GM23338 (cell line): ENCODE measurements around the gene WDSUB1.

Experiments used
- EZH2 ChIP-seq: fragments of 200-600 bp; sonication (generic); IDR thresholded peaks from one replicate; pipeline ENCODE4 v1.8.0; 2017; ENCODE audit warnings: antibody characterized with exemption, mild to moderate bottlenecking, low read depth; ENCODE audit not compliant: unreplicated experiment
- EZH2phosphoT487 ChIP-seq: fragments of 200-600 bp; sonication (generic); IDR thresholded peaks from one replicate; pipeline ENCODE4 v1.8.1; 2018; ENCODE audit warnings: antibody characterized with exemption; ENCODE audit not compliant: unreplicated experiment
- POLR2AphosphoS5 ChIP-seq: IDR thresholded peaks from 2 replicates; pipeline ENCODE4 v1.6.1; 2016; ENCODE audit warnings: antibody characterized with exemption, low read depth
- STAT1 ChIP-seq: IDR thresholded peaks from one replicate; pipeline ENCODE4 v1.6.1; 2016; ENCODE audit warnings: antibody characterized with exemption; ENCODE audit not compliant: unreplicated experiment
- ZNF114 ChIP-seq: fragments of 250-450 bp; sonication (Bioruptor Pico); IDR thresholded peaks from 2 replicates; pipeline ENCODE4 v1.5.0; 2020; ENCODE audit warnings: mild to moderate bottlenecking, moderate library complexity
- ZNF331 ChIP-seq: fragments of 250-450 bp; sonication (Bioruptor Pico); IDR thresholded peaks from 2 replicates; pipeline ENCODE4 v1.5.0; 2020; ENCODE audit warnings: low read depth, mild to moderate bottlenecking, moderate library complexity
- TF ChIP-seq, protein P1 (sequence below), 2 experiments: fragments of 200-600 bp in 1 of 2; sonication (generic) in 1 of 2; conservative IDR thresholded peaks; 2 replicates each; pipeline versions ENCODE4 v1.5.1 to v1.6.1; 2016 to 2017; ENCODE audit warnings: antibody characterized with exemption in 2 of 2, low read depth in 2 of 2, mild to moderate bottlenecking in 2 of 2, moderate library complexity in 1 of 2
- TF ChIP-seq, protein P2 (sequence below): IDR thresholded peaks from one replicate; pipeline ENCODE4 v1.6.1; 2018; ENCODE audit warnings: antibody characterized with exemption; ENCODE audit not compliant: unreplicated experiment
- TF ChIP-seq, protein P3 (sequence below): IDR thresholded peaks from 2 replicates; pipeline ENCODE4 v1.6.1; 2016; ENCODE audit warnings: antibody characterized with exemption

DNA sequence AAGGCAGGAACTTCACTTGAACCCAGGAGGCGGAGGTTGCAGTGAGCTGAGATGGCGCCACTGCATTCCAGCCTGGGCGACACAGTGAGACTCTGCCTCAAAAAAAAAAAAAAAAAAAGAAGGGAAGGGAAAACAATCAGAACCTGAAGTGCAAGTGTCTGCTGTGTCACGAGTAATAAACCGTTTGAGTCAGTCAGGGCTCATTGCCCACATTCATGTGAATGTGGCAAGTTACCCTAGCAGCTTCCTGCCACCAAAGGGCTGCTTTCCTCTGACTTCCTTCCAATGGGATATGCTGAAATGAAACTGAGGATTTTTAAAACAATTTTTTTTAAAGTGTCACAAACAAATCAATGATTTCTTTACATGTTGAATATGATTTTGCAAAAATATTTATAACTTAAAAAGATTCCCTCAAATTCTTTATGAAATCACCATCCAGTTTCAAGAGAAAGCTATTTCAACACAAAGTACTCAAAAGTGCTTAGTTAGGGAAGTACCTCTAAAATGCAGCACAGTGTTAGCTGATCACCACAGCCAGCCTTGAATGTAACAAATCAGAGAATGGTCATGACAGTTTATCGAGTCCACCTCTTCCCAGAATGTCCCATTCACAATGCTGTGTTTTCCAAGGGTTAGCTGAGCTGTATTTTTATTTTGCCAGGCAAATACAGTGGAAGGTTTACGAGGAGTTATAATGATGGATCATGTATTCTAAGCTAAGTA, 36.4 kb downstream of the WDSUB1 start:
- TF ChIP-seq, protein P1, sequence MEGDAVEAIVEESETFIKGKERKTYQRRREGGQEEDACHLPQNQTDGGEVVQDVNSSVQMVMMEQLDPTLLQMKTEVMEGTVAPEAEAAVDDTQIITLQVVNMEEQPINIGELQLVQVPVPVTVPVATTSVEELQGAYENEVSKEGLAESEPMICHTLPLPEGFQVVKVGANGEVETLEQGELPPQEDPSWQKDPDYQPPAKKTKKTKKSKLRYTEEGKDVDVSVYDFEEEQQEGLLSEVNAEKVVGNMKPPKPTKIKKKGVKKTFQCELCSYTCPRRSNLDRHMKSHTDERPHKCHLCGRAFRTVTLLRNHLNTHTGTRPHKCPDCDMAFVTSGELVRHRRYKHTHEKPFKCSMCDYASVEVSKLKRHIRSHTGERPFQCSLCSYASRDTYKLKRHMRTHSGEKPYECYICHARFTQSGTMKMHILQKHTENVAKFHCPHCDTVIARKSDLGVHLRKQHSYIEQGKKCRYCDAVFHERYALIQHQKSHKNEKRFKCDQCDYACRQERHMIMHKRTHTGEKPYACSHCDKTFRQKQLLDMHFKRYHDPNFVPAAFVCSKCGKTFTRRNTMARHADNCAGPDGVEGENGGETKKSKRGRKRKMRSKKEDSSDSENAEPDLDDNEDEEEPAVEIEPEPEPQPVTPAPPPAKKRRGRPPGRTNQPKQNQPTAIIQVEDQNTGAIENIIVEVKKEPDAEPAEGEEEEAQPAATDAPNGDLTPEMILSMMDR (conservative IDR thresholded peaks at IDR 0.05; ENCODE audit: low read depth in 2 of 2) = no peak
- TF ChIP-seq POLR2AphosphoS5 (no peak), STAT1 (no peak), ZNF114 (CRISPR knock-in tag) (no peak), EZH2phosphoT487 (no peak), EZH2 (no peak), ZNF331 (CRISPR knock-in tag) (no peak)
- TF ChIP-seq, protein P2, sequence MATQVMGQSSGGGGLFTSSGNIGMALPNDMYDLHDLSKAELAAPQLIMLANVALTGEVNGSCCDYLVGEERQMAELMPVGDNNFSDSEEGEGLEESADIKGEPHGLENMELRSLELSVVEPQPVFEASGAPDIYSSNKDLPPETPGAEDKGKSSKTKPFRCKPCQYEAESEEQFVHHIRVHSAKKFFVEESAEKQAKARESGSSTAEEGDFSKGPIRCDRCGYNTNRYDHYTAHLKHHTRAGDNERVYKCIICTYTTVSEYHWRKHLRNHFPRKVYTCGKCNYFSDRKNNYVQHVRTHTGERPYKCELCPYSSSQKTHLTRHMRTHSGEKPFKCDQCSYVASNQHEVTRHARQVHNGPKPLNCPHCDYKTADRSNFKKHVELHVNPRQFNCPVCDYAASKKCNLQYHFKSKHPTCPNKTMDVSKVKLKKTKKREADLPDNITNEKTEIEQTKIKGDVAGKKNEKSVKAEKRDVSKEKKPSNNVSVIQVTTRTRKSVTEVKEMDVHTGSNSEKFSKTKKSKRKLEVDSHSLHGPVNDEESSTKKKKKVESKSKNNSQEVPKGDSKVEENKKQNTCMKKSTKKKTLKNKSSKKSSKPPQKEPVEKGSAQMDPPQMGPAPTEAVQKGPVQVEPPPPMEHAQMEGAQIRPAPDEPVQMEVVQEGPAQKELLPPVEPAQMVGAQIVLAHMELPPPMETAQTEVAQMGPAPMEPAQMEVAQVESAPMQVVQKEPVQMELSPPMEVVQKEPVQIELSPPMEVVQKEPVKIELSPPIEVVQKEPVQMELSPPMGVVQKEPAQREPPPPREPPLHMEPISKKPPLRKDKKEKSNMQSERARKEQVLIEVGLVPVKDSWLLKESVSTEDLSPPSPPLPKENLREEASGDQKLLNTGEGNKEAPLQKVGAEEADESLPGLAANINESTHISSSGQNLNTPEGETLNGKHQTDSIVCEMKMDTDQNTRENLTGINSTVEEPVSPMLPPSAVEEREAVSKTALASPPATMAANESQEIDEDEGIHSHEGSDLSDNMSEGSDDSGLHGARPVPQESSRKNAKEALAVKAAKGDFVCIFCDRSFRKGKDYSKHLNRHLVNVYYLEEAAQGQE = no peak
- TF ChIP-seq, protein P3, sequence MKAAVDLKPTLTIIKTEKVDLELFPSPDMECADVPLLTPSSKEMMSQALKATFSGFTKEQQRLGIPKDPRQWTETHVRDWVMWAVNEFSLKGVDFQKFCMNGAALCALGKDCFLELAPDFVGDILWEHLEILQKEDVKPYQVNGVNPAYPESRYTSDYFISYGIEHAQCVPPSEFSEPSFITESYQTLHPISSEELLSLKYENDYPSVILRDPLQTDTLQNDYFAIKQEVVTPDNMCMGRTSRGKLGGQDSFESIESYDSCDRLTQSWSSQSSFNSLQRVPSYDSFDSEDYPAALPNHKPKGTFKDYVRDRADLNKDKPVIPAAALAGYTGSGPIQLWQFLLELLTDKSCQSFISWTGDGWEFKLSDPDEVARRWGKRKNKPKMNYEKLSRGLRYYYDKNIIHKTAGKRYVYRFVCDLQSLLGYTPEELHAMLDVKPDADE = no peak
